HAP-1 (cell line): ENCODE results near the gene FXYD5.

Source experiments
- DNase-seq, 2 experiments: peaks; one replicate each; pipeline ENCODE4 v3.0.0-alpha.2; 2016 to 2020; ENCODE audit warnings: low spot score in 2 of 2
- H3K27me3 ChIP-seq: fragments of 250-450 bp; sonication (Bioruptor Pico); 2 replicates; pipeline ENCODE4 v1.5.1; 2020; ENCODE audit warnings: low read depth, mild to moderate bottlenecking, moderate library complexity
- H3K36me3 ChIP-seq: fragments of 250-450 bp; sonication (Bioruptor Pico); replicated peaks from 2 replicates; pipeline ENCODE4 v1.5.1; 2020; ENCODE audit warnings: mild to moderate bottlenecking
- H3K4me1 ChIP-seq: fragments of 250-450 bp; sonication (Bioruptor Pico); 2 replicates; pipeline ENCODE4 v1.5.1; 2020; ENCODE audit warnings: mild to moderate bottlenecking
- H3K4me3 ChIP-seq: fragments of 250-450 bp; sonication (Bioruptor Pico); 2 replicates; pipeline ENCODE4 v1.5.1; 2020; ENCODE audit warnings: mild to moderate bottlenecking, moderate library complexity
- H3K9me3 ChIP-seq: fragments of 250-450 bp; sonication (Bioruptor Pico); 2 replicates; pipeline ENCODE4 v1.5.1; 2020; ENCODE audit warnings: mild to moderate bottlenecking, moderate library complexity
- in situ Hi-C: fragments of 300-500 bp; cut with MboI; formaldehyde crosslinking; loops from 3 replicates; pipeline ENCODE4 v1.14.3; 2020; ENCODE audit warnings: low sequenced_read_pairs, inconsistent platforms, mixed read lengths

The FXYD5 gene

DNA sequence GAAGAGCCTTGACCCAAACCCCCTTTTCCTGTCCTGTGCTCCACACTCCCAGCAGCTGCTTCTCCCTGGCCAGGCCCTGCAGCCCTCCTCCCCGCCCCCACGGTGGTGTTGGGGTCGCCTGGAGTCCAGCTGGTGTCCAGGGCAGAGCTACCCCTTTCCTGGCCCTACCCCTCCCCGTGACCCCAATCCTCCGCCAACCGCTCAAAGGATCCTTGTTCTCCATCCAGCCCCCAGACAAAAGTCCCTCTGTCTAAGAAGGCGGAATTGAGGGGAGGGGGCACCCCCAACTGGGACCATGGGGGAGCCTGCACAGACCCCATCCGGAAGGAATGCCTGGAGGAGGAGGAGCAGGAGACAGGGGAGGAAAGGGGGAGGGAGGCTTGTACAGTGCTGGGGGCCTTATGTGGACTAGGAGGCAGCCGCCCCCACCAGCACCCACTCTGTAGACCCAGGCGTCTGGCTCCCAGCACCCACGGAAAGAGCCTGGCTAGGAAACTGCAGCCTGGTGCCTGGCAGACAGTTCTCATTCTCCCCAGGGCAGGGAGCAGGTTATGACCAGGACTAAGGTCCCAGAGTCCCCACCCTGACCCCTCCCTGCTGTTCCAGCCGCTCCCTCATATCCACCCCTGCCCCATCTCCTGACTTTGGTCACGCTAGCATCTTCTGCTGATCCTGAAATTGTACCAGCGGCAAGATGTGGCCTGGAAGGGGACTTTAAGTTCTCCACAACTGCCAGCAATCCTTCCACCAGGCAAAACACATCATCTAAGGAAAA is 39.2 kb upstream of the FXYD5 start, which contains the start of gene FXYD3:
Gene FXYD3 (plus strand): TSS at position 647 of the 775 bp plus-strand sequence. CDS start 3,554 bp downstream, outside the sequence.
- in situ Hi-C loops: no loop called here
- peak within 1 kb of the TSS; percentile 5 for H3K4me3 ChIP-seq

DNA sequence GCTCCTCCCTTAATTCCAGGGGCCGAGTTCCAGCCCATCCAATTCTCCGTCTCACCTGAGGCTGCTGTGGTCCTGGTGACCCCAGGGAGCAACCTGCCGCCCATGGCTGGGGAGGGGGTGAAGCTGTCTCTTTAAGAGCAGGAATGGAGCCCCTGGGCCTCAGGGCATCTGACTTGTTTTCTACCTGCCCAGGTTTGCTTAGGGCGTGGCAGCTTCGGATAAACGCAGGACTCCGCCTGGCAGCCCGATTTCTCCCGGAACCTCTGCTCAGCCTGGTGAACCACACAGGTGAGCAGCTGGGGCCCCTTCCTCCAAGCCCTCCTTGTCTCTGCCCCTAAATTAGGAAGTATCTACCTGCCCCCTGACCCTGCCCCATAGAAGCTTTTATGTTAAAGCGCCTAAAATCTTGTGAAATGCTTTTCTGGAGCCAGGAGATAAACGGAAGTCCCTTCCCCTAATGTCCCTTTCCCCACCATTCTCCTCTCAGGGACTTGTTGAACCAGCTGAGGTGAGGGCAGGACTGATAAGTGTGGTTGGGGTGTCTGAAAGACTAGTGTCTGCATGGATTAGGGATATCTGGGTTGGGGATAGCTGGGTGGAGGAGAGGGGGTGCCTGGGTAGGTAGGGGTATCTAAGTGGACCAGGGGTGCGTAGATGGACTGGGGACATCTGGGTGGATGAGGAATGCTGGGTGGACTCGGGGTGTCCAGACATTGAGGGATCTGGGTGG is 38.3 kb upstream of the FXYD5 start:
- Histone ChIP-seq H3K4me3 (no peak overlapping the region), H3K4me1 (peaks cover 3% of the 10 kb centered on the region; the same call in 1 of the 2 replicates), H3K27me3 (peaks cover 7% of the 10 kb centered on the region), H3K9me3 (no peaks in the 10 kb centered on the region), H3K36me3 (no peaks in the 10 kb centered on the region)
- DNase-seq: no peak
- in situ Hi-C loops: no loop called here

More for the DNA sequence above, 39.2 kb upstream of the FXYD5 start, which contains the start of gene FXYD3:
- no peaks in the 10 kb centered on the region for H3K9me3 ChIP-seq
- H3K4me1 ChIP-seq: peaks cover 3% of the 10 kb centered on the region; the same call in 1 of the 2 replicates
- H3K36me3 ChIP-seq: no peaks in the 10 kb centered on the region
- no peak for DNase-seq
- peaks cover 7% of the 10 kb centered on the region for H3K27me3 ChIP-seq

DNA sequence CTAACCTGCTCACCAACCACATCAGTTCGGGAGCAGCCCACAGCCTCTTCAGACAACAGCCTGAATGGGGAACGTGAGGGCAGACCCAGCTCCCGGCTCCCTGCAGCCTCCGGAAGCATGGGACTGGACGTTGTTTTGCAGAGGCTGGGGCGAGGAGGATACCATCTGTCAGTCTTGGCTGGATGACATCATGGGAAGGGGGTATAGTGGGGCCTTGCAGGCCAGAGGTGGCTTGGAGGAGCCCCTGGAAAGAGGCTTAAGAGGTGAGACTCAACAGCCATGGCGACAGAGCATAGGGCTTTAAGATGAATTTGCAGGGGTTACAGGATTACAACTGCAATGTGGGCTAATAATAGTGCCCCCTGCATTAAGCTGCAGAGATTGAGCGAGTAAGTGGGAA is 37.4 kb upstream of the FXYD5 start:
- H3K36me3 ChIP-seq: no peaks in the 10 kb centered on the region
- no peaks in the 10 kb centered on the region for H3K9me3 ChIP-seq
- DNase-seq: no peak
- H3K27me3 ChIP-seq: peaks cover 7% of the 10 kb centered on the region
- peaks cover 3% of the 10 kb centered on the region; the same call in 1 of the 2 replicates for H3K4me1 ChIP-seq
- in situ Hi-C loops: no loop called here
- no peak overlapping the region for H3K4me3 ChIP-seq

DNA sequence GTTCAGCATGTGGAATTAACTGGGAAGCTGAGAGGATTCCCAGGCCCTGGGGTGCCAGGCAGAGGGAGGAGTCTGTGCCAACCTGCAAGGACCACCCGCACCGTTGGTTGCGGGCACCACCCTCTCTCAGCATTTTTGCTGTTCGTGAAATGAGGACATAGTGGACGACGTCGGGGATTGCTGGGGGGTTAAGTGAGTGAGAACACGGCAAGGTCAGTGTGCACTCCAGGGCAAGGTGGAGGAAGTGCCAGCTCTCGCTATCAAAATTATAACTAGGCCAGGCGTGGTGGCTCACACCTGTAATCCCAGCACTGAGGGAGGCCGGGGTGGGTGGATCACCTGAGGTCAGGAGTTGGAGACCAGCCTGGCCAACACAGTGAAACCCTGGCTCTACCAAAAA is 36.7 kb upstream of the FXYD5 start:
- in situ Hi-C loops: no loop called here
- peaks cover 3% of the 10 kb centered on the region; the same call in 1 of the 2 replicates for H3K4me1 ChIP-seq

DNA sequence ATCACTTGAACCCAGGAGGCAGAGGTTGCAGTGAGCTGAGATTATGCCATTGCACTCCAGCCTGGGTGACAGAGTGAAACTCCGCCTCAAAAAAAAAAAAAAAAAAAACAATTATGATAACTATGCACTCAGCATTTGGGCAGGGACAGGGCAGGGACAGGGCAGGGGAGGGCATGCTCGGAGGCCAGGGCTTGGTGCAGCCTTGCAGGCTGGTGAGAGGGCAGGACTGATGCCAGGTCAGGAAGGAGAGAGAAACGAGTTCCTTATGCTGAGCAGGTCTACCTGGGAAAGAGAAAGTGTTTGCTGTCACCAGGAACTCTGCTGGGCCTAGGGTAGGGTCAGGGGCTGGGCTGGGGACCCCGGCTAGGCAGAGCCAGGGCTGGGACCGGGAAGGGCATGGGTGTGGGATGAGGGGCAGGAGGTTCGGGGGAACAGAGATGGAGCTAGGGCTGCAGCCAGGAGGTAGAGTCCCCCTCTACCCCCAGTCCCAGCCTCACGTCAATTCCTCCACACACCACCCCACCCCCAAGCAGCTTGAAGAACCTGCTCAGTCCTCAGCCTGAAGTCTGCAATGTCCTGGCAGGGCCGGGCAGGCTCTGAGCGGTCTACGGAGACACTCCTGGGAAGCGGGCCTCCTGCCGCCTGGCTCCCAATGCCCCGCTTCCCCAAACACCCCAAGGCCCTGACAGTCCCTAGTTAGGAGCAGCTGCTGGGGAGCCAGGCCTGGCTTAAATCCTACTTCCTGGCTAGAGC is 36.1 kb upstream of the FXYD5 start:
- Histone ChIP-seq H3K4me3 (no peak overlapping the region), H3K9me3 (no peaks in the 10 kb centered on the region), H3K36me3 (no peaks in the 10 kb centered on the region), H3K27me3 (peaks cover 7% of the 10 kb centered on the region), H3K4me1 (peaks cover 3% of the 10 kb centered on the region; the same call in 1 of the 2 replicates)
- DNase-seq: no peak
- in situ Hi-C loops: no loop called here

More for the DNA sequence above, 36.7 kb upstream of the FXYD5 start:
- Histone ChIP-seq H3K4me3 (no peak overlapping the region), H3K36me3 (no peaks in the 10 kb centered on the region), H3K27me3 (peaks cover 7% of the 10 kb centered on the region), H3K9me3 (no peaks in the 10 kb centered on the region)
- no peak for DNase-seq

DNA sequence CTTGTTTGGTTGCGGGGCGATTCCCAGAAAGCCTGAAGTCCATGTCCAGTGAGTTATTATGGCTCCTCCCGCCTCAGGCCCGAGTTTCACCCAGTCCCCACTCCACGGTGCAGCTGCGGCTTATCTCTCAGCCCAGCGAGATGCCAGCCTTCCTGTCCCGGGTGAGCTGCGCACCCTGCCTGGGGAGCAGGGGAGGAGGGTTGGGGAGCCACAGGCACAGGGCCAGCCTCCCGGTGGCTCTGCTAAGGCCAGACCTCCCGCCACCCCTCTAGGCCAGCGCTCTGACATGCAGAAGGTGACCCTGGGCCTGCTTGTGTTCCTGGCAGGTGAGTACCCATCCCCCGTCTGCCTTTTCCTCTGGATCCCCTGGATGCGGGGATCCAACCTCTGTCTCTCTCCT is 35.4 kb upstream of the FXYD5 start:
- no peaks in the 10 kb centered on the region for H3K36me3 ChIP-seq
- no peak for DNase-seq
- in situ Hi-C loops: no loop called here
- H3K4me1 ChIP-seq: peaks cover 3% of the 10 kb centered on the region; the same call in 1 of the 2 replicates
- H3K4me3 ChIP-seq: no peak overlapping the region
- H3K9me3 ChIP-seq: no peaks in the 10 kb centered on the region
- H3K27me3 ChIP-seq: peaks cover 7% of the 10 kb centered on the region

DNA sequence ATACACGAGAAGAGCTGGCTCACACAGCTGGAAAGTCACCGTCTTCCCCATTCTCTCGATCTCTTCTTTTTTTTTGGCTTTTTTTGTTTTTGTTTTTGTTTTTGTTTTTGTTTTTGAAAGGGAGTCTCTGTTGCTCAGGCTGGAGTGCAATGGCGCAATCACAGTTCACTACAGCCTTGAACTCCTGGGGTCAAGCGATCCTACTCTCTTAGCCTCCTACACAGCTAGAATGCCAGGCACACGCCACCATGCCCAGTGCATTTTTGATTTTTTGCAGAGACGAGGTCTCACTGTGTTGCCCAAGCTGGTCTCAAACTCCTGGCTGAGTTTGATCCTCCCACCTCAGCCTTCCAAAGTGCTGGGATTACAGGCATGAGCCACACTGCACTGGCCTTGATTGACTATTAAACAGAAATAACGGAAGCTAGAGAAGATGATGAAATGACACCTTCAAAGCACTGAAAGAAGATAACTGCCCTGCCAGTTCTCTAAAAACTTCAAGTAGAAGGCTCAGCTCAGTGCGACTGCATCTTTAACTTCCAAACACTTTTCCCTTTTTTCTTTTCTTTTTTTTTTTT is 34.9 kb upstream of the FXYD5 start:
- peaks cover 3% of the 10 kb centered on the region; the same call in 1 of the 2 replicates for H3K4me1 ChIP-seq

DNA sequence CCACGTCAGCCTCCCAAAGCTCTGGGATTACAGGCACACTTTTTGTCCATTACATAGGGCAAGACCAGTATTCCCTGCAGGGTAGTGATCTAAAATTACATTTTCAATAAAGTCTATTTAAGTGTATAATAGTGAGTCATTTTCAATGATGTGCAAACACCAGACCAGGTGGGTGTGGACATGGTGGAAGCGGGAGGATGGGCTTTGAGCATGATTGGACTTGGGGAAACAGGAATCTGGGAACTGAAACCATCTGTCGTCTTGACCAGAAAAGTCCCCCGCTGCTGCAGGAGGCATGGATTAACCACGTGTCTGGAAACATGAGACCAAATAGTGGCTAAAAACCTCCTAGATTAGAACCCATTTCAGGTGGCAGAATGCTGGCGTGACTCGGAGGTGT is 34.0 kb upstream of the FXYD5 start:
- in situ Hi-C loops: no loop called here
- Histone ChIP-seq H3K9me3 (no peaks in the 10 kb centered on the region), H3K27me3 (peaks cover 6% of the 10 kb centered on the region), H3K4me3 (no peak overlapping the region), H3K4me1 (no peaks in the 10 kb centered on the region; the same call in 1 of the 2 replicates), H3K36me3 (no peaks in the 10 kb centered on the region)
- DNase-seq: no peak

More for the DNA sequence above, 34.9 kb upstream of the FXYD5 start:
- no peak overlapping the region for H3K4me3 ChIP-seq
- no peak for DNase-seq
- H3K27me3 ChIP-seq: peaks cover 7% of the 10 kb centered on the region
- no peaks in the 10 kb centered on the region for H3K9me3 ChIP-seq
- in situ Hi-C loops: no loop called here
- H3K36me3 ChIP-seq: no peaks in the 10 kb centered on the region

DNA sequence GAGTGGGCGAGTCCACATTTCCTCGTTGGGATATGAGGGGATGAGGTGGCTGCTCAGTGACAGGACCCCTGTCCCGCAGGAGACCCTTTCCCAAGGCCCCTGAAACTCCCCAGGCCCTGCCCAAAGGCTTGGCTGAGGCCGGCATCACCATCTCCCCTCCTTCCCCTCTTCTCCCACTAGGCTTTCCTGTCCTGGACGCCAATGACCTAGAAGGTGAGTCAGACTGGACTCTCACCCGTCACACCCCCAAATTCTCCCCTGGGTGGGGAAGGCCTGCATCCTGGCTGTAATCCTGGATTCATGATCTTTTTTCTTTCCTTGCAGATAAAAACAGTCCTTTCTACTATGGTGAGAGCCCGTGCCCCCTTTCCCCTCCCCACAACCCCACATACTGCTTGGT is 33.6 kb upstream of the FXYD5 start:
- no peaks in the 10 kb centered on the region for H3K36me3 ChIP-seq
- H3K9me3 ChIP-seq: no peaks in the 10 kb centered on the region
- no peaks in the 10 kb centered on the region; the same call in 1 of the 2 replicates for H3K4me1 ChIP-seq
- H3K4me3 ChIP-seq: no peak overlapping the region
- no peak for DNase-seq
- in situ Hi-C loops: no loop called here
- peaks cover 2% of the 10 kb centered on the region; the same call in 1 of the 2 replicates for H3K27me3 ChIP-seq

DNA sequence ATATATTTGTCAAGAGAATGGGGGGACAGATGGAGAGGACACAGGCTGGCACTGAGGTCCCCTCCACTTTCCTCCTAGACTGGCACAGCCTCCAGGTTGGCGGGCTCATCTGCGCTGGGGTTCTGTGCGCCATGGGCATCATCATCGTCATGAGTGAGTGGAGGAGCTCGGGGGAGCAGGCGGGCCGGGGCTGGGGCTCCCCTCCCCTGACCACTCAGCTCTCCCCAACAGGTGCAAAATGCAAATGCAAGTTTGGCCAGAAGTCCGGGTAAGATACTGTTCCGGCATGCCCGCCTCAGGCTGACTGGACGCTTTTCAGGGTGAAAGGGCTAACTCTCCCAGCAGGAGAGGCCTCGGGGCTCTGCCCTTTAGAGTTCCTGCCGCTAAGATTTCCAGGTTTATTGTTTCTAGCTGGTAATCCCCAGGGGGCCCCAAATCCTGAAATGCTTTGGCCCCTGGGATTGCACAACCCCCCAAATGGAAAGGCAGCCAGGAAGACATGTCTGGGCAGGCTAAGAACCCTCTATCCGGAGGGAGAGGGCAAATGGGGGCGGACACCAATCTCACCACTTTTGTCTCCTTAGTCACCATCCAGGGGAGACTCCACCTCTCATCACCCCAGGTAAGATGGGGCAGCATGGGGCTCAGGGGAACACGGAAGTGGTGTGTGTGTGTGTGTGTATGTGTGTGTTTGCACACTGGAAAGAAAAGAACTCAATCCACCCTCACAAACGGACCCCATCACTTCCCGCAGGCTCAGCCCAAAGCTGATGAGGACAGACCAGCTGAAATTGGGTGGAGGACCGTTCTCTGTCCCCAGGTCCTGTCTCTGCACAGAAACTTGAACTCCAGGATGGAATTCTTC is 31.6 kb upstream of the FXYD5 start:
- DNase-seq: no peak
- H3K36me3 ChIP-seq: no peaks in the 10 kb centered on the region

DNA sequence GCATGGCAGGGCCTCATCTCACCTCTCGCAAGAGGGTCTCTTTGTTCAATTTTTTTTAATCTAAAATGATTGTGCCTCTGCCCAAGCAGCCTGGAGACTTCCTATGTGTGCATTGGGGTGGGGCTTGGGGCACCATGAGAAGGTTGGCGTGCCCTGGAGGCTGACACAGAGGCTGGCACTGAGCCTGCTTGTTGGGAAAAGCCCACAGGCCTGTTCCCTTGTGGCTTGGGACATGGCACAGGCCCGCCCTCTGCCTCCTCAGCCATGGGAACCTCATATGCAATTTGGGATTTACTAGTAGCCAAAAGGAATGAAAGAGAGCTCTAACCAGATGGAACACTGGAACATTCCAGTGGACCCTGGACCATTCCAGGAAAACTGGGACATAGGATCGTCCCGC is 31.0 kb upstream of the FXYD5 start:
- Histone ChIP-seq H3K4me1 (no peaks in the 10 kb centered on the region; the same call in 1 of the 2 replicates), H3K4me3 (no peak overlapping the region), H3K9me3 (no peaks in the 10 kb centered on the region), H3K27me3 (no peaks in the 10 kb centered on the region), H3K36me3 (no peaks in the 10 kb centered on the region)
- no peak for DNase-seq
- in situ Hi-C loops: no loop called here

More for the DNA sequence above, 31.6 kb upstream of the FXYD5 start:
- no peaks in the 10 kb centered on the region for H3K27me3 ChIP-seq
- in situ Hi-C loops: no loop called here
- no peaks in the 10 kb centered on the region for H3K9me3 ChIP-seq
- no peak overlapping the region for H3K4me3 ChIP-seq
- H3K4me1 ChIP-seq: no peaks in the 10 kb centered on the region; the same call in 1 of the 2 replicates
